B cell (primary cell): ENCODE measurements around the gene BARHL2. TPM values are rescaled to one million over a fixed set of nuclear protein-coding genes. Genes with fewer than 3 reads are reported as not detected.

Source experiments
- ATAC-seq: fragments of 200-7000 bp; cut with Tn5 transposase; one replicate; pipeline ENCODE4 v1.10.0; 2021; ENCODE audit warnings: low read depth, mild to moderate bottlenecking, moderate number of reproducible peaks, moderate library complexity
- CTCF ChIA-PET: fragments of 350-600 bp; sonication (Branson Sonifier 250); formaldehyde crosslinking; loops from one replicate; lab custom pipeline; 2021; ENCODE audit warnings: antibody characterized with exemption, inconsistent platforms; lab: Charles Lee
- POLR2A ChIA-PET: fragments of 350-600 bp; sonication (Branson Sonifier 250); formaldehyde crosslinking; loops from one replicate; lab custom pipeline; 2021; ENCODE audit warnings: antibody characterized with exemption; lab: Charles Lee
- DNase-seq: peaks from one replicate; pipeline ENCODE4 v3.0.0; 2013
- H2AFZ ChIP-seq: 2 replicates; pipeline ENCODE4 v1.6.1; 2012; ENCODE audit warnings: mild to moderate bottlenecking, low read depth, low read length; ENCODE audit not compliant: insufficient read depth, poor library complexity, severe bottlenecking
- H3K27ac ChIP-seq, 2 donors: 1 replicate in 1 of 2; 2 replicates in 1 of 2; pipeline ENCODE4 v1.5.1; 2012 to 2013; ENCODE audit warnings: low read length in 2 of 2, mild to moderate bottlenecking in 2 of 2, moderate library complexity in 1 of 2
- H3K27me3 ChIP-seq, 4 experiments: fragments of 200-600 bp in 1 of 4; sonication (generic) in 1 of 4; replicated peaks in 1 of 4; 1 replicate in 2 of 4; 2 replicates in 2 of 4; pipeline versions ENCODE4 v1.6.1 to v1.7.0; 2013 to 2016; ENCODE audit warnings: low read length in 3 of 4, mild to moderate bottlenecking in 2 of 4, mixed read lengths in 1 of 4, moderate library complexity in 1 of 4; ENCODE audit not compliant: insufficient read depth in 4 of 4, control insufficient read depth in 3 of 4; ENCODE audit errors: control extremely low read depth in 1 of 4
- H3K36me3 ChIP-seq, 2 experiments: replicated peaks in 1 of 2; 1 replicate in 1 of 2; 2 replicates in 1 of 2; pipeline versions ENCODE4 v1.6.1 to v1.7.1; 2013; ENCODE audit warnings: low read length in 1 of 2; ENCODE audit not compliant: insufficient read depth in 2 of 2, control insufficient read depth in 1 of 2; ENCODE audit errors: control extremely low read depth in 1 of 2, extremely low read depth in 1 of 2
- H3K4me1 ChIP-seq, 2 donors: fragments of 200-600 bp in 1 of 2; sonication (generic) in 1 of 2; 1 replicate in 1 of 2; 2 replicates in 1 of 2; pipeline versions ENCODE4 v1.5.1 to v1.6.1; 2013 to 2017; ENCODE audit warnings: low read length in 2 of 2; ENCODE audit not compliant: control insufficient read depth in 2 of 2, insufficient read depth in 2 of 2
- H3K4me2 ChIP-seq: replicated peaks from 2 replicates; pipeline ENCODE3; 2012; ENCODE audit warnings: mild to moderate bottlenecking, low read depth, low read length; ENCODE audit not compliant: poor library complexity, severe bottlenecking
- H3K4me3 ChIP-seq, 5 experiments: fragments of 200-600 bp in 1 of 5; sonication (generic) in 1 of 5; 1 replicate in 3 of 5; 2 replicates in 2 of 5; pipeline versions ENCODE4 v1.5.1 to v1.7.0; 2011 to 2016; ENCODE audit warnings: low read length in 4 of 5, mild to moderate bottlenecking in 4 of 5, low read depth in 2 of 5, control low read depth in 1 of 5, moderate library complexity in 1 of 5; ENCODE audit not compliant: insufficient read depth in 1 of 5; ENCODE audit errors: control extremely low read depth in 1 of 5, extremely low read depth in 1 of 5
- H3K79me2 ChIP-seq: fragments of 200-600 bp; sonication (generic); one replicate; pipeline ENCODE4 v1.6.0; 2016; ENCODE audit warnings: low read length; ENCODE audit not compliant: control insufficient read depth, insufficient read depth
- H3K9ac ChIP-seq: fragments of 200-600 bp; sonication (generic); 2 replicates; pipeline ENCODE4 v1.6.1; 2017; ENCODE audit warnings: mild to moderate bottlenecking, low read length, moderate library complexity
- H3K9me3 ChIP-seq, 3 donors: one replicate each; pipeline versions ENCODE4 v1.6.1 to v1.7.1; 2013; ENCODE audit warnings: low read length in 2 of 3; ENCODE audit not compliant: control insufficient read depth in 2 of 3, insufficient read depth in 1 of 3; ENCODE audit errors: control extremely low read depth in 1 of 3
- H4K20me1 ChIP-seq: 2 replicates; pipeline ENCODE4 v1.6.0; 2012; ENCODE audit warnings: mild to moderate bottlenecking, low read length; ENCODE audit not compliant: insufficient read depth, control insufficient read depth, poor library complexity, severe bottlenecking
- H3K27ac Mint-ChIP-seq: one replicate; pipeline ENCODE4 v1.8.0; 2021; ENCODE audit warnings: mixed read lengths
- H3K27me3 Mint-ChIP-seq: one replicate; pipeline ENCODE4 v1.8.0; 2021; ENCODE audit warnings: mixed read lengths
- H3K4me1 Mint-ChIP-seq: one replicate; pipeline ENCODE4 v1.8.0; 2021; ENCODE audit warnings: mixed read lengths
- H3K4me3 Mint-ChIP-seq: one replicate; pipeline ENCODE4 v1.8.0; 2021; ENCODE audit warnings: mixed read lengths
- H3K9me3 Mint-ChIP-seq: one replicate; pipeline ENCODE4 v1.8.0; 2022; ENCODE audit warnings: mixed read lengths; ENCODE audit not compliant: insufficient read depth
- EZH2 ChIP-seq: IDR thresholded peaks from 2 replicates; pipeline ENCODE4 v1.6.1; 2012; ENCODE audit warnings: borderline replicate concordance, low read depth, mild to moderate bottlenecking, moderate library complexity, low read length; ENCODE audit not compliant: insufficient read depth, poor library complexity, severe bottlenecking
- WGBS: methylation state at CpG from one replicate; pipeline ENCODE4 v1.1.5; 2013; ENCODE audit warnings: missing lambda C conversion rate; ENCODE audit not compliant: insufficient coverage; 5-methylcytosine and 5-hydroxymethylcytosine counted together
- intact Hi-C: fragments of 100-400 bp; cut with micrococcal nuclease; formaldehyde crosslinking; loops from one replicate; pipeline ENCODE4 v1.10.0; 2022
- polyA plus RNA-seq: library from polyadenylated mRNA; depleted of rRNA; stranded (reverse); fragments of >200 nt; gene quantifications from 2 replicates; pipeline ENCODE4 v1.2.3, GENCODE V29; 2012
- total RNA-seq, 2 donors: library from RNA; stranded (reverse); fragments of 120-200 nt in 1 of 2; gene quantifications; 1 replicate in 1 of 2; 2 replicates in 1 of 2; pipeline versions ENCODE4 v1.2.3 to v1.2.4, GENCODE V29; 2013 to 2022
- TF ChIP-seq, protein P1 (sequence below): fragments of 200-600 bp; IDR thresholded peaks from one replicate; pipeline ENCODE4 v1.8.0; 2022; ENCODE audit warnings: antibody characterized with exemption, mild to moderate bottlenecking

The BARHL2 gene
- total and polyA plus RNA-seq, 2 donors (not counting 1 experiment from before 2014, with no cell fraction given) = not detected

DNA sequence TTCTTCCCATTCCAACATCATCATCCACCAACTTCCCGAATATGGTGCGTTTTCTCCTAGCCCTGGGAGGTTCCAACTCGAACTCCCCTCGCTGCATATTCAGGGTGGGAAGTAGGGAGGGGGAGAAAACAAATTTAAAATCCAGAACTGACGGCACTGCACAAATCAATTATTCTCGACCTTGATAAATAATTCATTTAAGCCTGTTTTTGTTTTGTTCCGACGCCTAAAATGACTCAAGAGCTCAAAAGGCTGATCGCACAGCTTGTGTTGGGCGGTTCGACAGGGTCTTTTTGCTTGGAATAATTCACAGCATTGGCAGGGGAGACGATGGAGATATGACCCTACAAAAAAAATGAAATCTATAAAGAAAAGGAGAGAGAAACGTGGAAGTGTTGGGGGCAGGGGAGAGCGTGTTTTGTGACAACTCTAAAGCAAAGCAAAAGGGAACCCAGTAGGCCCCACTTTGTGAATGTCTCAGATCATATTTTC is 3.1 kb upstream of the BARHL2 start:
- Histone ChIP-seq H3K4me2 (no peak overlapping the region), H3K79me2 (no peaks in the 10 kb centered on the region), H3K36me3 (no peaks in the 10 kb centered on the region), H3K4me3 (no peak overlapping the region), H2AFZ (no peak overlapping the region), H3K4me1 (peaks cover 36 to 59% of the 10 kb centered on the region in 2 donors), H3K9me3 (peaks cover 1 to 68% (median 32%) of the 10 kb centered on the region in 3 donors), H3K27ac (no peak overlapping the region), H4K20me1 (no peaks in the 10 kb centered on the region), H3K27me3 (peaks cover 0 to 91% (median 81%) of the 10 kb centered on the region in 4 experiments), H3K9ac (no peak overlapping the region)
- CTCF ChIA-PET = interaction anchor here (1.1 to 2.7 kb wide), 3 partner anchors 10 to 446 kb away, joined by 3 to 21 read pairs (median 4); no protein-coding TSS in a partner anchor
- Mint-ChIP-seq H3K9me3 (no peaks in the 10 kb centered on the region), H3K4me3 (no peak overlapping the region), H3K4me1 (peaks cover 28% of the 10 kb centered on the region), H3K27ac (peak overlapping the region; percentile 26), H3K27me3 (peaks cover 73% of the 10 kb centered on the region)
- intact Hi-C loops = loop anchor here (10.0 kb wide), 1 partner anchor 245 kb away; no protein-coding TSS in a partner anchor
- POLR2A ChIA-PET = no interaction called here
- DNase-seq (no peak), ATAC-seq (no peak)
- 23% methylated on average over 4 of the region's 14 CpGs for WGBS
- TF ChIP-seq EZH2 = no peak
- TF ChIP-seq, protein P1, sequence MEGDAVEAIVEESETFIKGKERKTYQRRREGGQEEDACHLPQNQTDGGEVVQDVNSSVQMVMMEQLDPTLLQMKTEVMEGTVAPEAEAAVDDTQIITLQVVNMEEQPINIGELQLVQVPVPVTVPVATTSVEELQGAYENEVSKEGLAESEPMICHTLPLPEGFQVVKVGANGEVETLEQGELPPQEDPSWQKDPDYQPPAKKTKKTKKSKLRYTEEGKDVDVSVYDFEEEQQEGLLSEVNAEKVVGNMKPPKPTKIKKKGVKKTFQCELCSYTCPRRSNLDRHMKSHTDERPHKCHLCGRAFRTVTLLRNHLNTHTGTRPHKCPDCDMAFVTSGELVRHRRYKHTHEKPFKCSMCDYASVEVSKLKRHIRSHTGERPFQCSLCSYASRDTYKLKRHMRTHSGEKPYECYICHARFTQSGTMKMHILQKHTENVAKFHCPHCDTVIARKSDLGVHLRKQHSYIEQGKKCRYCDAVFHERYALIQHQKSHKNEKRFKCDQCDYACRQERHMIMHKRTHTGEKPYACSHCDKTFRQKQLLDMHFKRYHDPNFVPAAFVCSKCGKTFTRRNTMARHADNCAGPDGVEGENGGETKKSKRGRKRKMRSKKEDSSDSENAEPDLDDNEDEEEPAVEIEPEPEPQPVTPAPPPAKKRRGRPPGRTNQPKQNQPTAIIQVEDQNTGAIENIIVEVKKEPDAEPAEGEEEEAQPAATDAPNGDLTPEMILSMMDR = no peak
